Dermis lymphatic vessel endothelial cell (primary cell): ENCODE measurements around the gene CDC26. TPM values are rescaled to one million over a fixed set of nuclear protein-coding genes. Genes with fewer than 3 reads are reported as not detected.

Source experiments
- total RNA-seq: library from RNA; depleted of rRNA; stranded (reverse); fragments of >200 nt; gene quantifications from 2 replicates; pipeline ENCODE4 v1.2.1, GENCODE V29; 2014

The CDC26 gene
- 33.2 and 41.1 TPM in 2 replicates for total RNA-seq

DNA sequence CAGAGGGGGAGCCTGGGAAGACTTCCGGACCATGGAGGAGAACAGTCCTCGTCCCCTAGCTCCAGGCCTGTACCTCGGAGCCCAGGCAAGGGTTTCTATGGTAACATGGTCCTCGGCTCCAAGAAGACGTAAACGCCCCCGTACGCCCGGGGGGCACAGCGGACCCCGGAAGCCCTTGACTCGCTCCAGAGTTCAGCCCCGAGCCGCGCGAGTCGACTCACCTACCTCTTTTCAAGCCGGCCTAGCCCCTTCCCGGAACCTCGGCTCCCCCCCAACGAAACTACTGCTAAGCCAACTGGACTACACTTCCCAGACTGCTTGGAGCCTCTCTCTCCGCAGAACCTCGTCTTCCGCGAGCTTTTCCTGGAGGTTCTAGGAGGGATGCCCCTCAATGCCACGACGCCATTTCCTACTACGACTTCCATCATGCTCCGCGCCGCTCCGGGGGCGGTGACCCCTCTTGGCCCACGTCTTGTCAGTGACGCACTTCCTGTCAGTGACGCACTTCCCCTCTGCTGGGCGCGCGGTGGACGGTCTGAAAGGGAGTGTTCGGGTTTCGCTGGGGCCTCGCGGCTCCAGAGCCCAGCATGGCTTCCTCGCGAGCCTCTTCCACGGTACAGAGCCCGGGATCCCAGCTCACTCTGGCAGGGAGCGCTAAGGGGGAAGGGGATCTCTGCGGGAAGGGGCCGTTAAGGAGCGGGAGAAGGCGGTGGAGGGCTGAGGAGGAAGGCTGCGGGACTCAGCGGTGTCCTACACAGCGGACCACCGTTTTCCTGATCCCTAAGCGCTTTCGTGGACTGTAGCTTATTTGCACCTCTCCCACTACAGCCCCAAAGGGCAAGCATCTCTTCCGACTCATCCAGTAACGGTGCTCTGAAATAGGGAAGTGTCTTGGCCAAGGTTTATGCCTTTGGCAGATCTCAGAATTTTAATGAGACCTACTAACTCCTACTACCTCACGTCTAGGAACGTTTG, at the start of gene CDC26, which contains the start of gene PRPF4:
Gene CDC26, minus strand, starts transcription at position 416 of the 975 bp plus-strand sequence. CDS start 3,065 bp downstream, outside the sequence.
Gene PRPF4, plus strand, starts transcription at position 502 of the 975 bp plus-strand sequence. Its CDS starts 86 bp downstream, at position 588.

DNA sequence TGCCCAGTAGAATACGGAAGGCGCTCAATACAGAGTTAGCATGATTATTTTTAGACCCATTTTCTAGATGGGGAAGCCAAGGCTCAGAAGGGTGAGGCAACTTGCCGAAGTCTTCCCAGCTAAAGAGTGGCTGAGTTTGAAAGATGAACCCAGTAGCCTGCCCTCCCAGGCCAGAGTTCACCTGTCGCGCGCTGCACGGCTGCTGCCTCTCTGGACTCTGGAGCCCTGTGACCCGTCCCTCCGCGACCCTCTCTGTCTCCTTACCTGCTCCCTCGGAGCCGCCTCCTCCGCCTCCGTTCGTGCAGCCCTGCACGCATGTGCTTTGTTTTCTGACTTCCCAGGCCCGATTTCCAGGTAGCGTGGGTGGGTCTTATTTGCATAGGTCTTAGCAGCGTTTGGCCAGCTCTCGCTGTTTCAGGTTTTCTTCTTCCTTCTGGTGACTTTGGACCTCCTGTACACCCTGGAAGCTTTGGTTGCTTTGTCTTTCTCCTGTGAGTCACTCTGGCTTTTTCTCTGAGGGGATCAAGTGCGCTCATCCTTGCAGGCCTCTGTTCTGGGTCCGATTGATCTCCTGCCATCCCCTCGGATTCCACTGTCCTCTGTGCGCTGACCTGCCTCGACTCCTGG, 27.5 kb upstream of the CDC26 start, which contains the start of gene RNF183:
Gene RNF183, minus strand, starts transcription at position 585 of the 627 bp plus-strand sequence. CDS start 5,192 bp downstream, outside the sequence.

DNA sequence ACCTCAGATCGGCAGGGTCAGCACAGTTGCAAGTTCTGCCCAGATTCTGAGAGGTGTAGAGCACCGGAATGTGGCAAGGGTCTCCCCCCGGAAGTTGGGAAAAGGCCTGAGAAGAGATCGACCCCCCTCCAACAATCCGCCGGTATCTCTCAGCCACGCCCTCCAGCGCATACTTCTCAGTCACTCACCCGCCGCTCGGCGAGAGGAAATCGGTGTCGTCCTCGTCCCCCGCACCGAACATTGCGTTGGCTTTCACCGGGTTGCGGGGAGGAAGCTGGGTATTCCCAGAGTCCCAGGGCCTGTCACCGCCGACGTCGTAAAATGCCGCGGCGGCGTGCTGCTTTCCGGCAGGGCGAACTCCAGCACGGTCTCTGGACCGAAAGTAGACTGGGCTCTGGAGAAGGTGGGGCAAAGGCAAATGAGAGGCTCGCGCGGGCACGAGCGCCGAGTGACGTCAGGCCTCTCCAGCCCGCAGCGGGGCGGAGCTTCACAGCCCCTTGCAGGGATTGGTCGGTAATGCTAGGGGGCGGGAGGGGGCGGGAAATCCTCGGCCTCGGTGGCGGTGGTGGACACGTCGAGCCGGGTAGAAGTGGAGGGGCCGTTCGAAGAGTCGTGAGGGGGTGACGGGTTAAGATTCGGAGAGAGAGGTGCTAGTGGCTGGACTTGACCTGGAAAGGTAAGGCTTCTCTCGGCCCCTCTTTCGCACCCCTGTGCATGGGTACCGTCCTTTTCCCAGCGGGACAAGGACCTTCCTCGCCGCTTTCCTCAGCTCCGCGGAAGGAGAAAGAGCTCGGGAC, 54.2 kb downstream of the CDC26 start, which contains the start of the genes FKBP15 and SLC31A1:
Gene FKBP15, minus strand, starts transcription at position 275 of the 797 bp plus-strand sequence. Its CDS starts 34 bp downstream, at position 241.
Gene SLC31A1, plus strand, starts transcription at position 542 of the 797 bp plus-strand sequence. CDS start 34,605 bp downstream, outside the sequence.

Other genes with a start within 250 kb of the CDC26 start
- 0.65 and 1.4 TPM in 2 replicates for gene ZFP37, start 218.8 kb downstream of the CDC26 start, total RNA-seq
- gene SLC31A2, start 124.6 kb downstream of the CDC26 start, total RNA-seq, result 4.5 and 7.6 TPM in 2 replicates
- gene FKBP15, start 54.3 kb downstream of the CDC26 start, total RNA-seq, result 16.1 and 16.5 TPM in 2 replicates
- gene SLC31A1, start 54.0 kb downstream of the CDC26 start, total RNA-seq, result 12.6 and 13.2 TPM in 2 replicates
- 14.8 and 21.7 TPM in 2 replicates for gene PRPF4, start 86 bp upstream of the CDC26 start, total RNA-seq
- gene RNF183, start 27.8 kb upstream of the CDC26 start, total RNA-seq, result not detected in 2 replicates
- gene WDR31, start 64.7 kb upstream of the CDC26 start, total RNA-seq, result 0.52 and 0.54 TPM in 2 replicates
- gene BSPRY, start 74.0 kb upstream of the CDC26 start, total RNA-seq, result not detected in 2 replicates
- gene HDHD3, start 101.4 kb upstream of the CDC26 start, total RNA-seq, result 7.0 and 8.1 TPM in 2 replicates
- gene ALAD, start 125.7 kb upstream of the CDC26 start, total RNA-seq, result 11.8 and 12.1 TPM in 2 replicates
- gene POLE3, start 135.1 kb upstream of the CDC26 start, total RNA-seq, result 26.4 and 38.2 TPM in 2 replicates
- 0.34 and 0.43 TPM in 2 replicates for gene C9orf43, start 135.2 kb upstream of the CDC26 start, total RNA-seq
- 146 and 222 TPM in 2 replicates for gene RGS3, start 188.2 kb upstream of the CDC26 start, total RNA-seq